Kidney glomerular epithelial cell (primary cell): ENCODE data around the gene GOLGA8B.
"Not testable (repeated sequence)": the region's sequence is repeated elsewhere in the genome, so short reads cannot be mapped to it uniquely, and the experiment has no call there.

Experiments used
- DNase-seq: peaks from one replicate; lab custom pipeline; 2025; lab: John Stamatoyannopoulos, UW

GOLGA8B gene

GRCh38 chr15:34555162-34555561 lies 28.3 kb downstream of the GOLGA8B start:
- DNase-seq = not testable (repeated sequence)

GRCh38 chr15:34554716-34555115 lies 28.7 kb downstream of the GOLGA8B start:
- DNase-seq = not testable (repeated sequence)

GRCh38 chr15:34554126-34554525 lies 29.3 kb downstream of the GOLGA8B start:
- not testable (repeated sequence) for DNase-seq

- not testable (repeated sequence) for DNase-seq
Observed at GRCh38 chr15:34550129-34550528, 33.3 kb downstream of the GOLGA8B start.

GRCh38 chr15:34549381-34549809 lies 34.1 kb downstream of the GOLGA8B start:
- DNase-seq = not testable (repeated sequence)

GRCh38 chr15:34543860-34544649 lies 39.4 kb downstream of the GOLGA8B start:
- DNase-seq = not testable (repeated sequence)

DNA sequence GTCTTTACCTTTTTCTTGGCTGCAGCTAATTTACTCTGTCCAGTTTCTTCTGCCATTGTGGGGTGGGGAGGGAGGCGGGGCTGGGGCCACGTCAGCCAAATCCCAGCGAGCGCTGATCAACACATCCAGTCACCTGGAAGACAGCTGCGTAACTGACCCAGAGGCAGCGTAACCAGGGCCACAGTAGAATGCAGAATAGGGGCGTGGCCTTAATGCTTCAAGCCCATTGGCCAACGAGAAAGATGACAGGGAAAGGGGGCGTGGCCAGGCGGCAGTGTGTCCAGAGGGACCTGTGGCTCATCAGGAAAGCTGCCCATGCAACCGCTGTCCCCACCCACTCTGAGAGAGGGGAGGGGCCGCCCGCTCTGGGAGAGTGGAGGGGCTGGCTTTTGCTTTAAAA lies 47.6 kb downstream of the GOLGA8B start:
- not testable (repeated sequence) for DNase-seq
